ENCODE results near the gene RNF225. TPM values are rescaled to one million over a fixed set of nuclear protein-coding genes. Genes with fewer than 3 reads are reported as not detected.
A peak's percentile ranks its signal among the peaks of the same experiment; 100 is the strongest.

RNF225 gene
- total and polyA plus RNA-seq, 9 of the 15 experiments (the other 6 are each of a cell fraction or from before 2014, with no cell fraction given): 0.33 TPM; not detected in 8

DNA sequence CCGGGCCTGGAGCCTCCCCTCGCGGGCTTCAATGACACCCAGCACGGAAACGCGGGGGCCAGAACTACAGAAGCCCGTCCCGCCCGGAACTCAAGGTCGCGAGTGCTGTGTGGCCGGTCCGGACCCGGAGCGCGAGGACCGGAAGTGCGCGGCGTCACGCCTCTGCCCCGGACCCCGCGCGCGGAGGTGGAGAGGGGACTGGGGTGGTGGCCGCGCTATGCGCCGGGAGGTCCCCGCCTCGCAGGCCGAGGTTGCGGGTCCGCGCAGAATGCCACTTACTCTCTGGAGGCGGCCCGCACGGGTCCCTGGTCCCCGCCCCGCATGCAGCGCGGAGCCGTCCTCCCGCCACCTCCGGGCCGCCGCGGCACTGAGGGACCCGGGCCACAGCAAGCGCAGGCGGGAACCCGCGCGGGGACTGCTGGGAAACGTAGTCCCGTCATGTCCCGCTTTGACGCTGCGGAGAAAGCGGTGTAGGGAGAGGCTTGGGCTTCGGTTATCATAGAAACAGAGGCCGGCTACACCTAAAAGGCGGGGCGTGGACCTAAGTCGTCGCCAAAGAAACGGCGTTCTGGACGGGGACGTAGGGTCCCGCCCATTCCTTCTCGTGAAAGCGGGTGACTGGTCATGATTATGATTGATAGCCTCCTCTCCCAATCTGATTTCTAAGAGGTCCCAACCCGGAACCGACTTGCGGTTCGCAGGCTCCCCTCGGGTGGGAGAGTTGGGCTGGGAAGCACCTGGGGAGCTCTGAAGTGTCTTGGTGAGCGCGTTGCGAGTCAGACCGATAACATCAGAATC lies 14.6 kb upstream of the RNF225 start, which contains the start of gene ZNF837 (continued):
- peak in 1 of 2 experiments; percentile 35; a peak in 2 of 4 replicates for TF ChIP-seq TEAD1 (CRISPR knock-in tag; IDR thresholded peaks at IDR 0.05)
- no peak for TF ChIP-seq MAFK (IDR thresholded peaks at IDR 0.05; ENCODE audit: low read length)
- no peak for TF ChIP-seq ZNF717 (CRISPR knock-in tag; IDR thresholded peaks at IDR 0.05)
- peak; percentile 100 for TF ChIP-seq RFX1 (IDR thresholded peaks at IDR 0.05)
- TF ChIP-seq, protein P1, sequence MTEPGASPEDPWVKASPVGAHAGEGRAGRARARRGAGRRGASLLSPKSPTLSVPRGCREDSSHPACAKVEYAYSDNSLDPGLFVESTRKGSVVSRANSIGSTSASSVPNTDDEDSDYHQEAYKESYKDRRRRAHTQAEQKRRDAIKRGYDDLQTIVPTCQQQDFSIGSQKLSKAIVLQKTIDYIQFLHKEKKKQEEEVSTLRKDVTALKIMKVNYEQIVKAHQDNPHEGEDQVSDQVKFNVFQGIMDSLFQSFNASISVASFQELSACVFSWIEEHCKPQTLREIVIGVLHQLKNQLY (CRISPR knock-in tag; conservative IDR thresholded peaks at IDR 0.05): no peak
- no peak for TF ChIP-seq ZNF785 (CRISPR knock-in tag; IDR thresholded peaks at IDR 0.05)
- no peak for TF ChIP-seq RBM15 (IDR thresholded peaks at IDR 0.05; ENCODE audit: insufficient read depth, low read length)
- TF ChIP-seq ZFP30 (CRISPR knock-in tag; IDR thresholded peaks at IDR 0.05; ENCODE audit: borderline replicate concordance): peak; percentile 15; the same call in 1 of the 2 replicates
- no peak for TF ChIP-seq BDP1 (IDR thresholded peaks at IDR 0.05; ENCODE audit: insufficient read depth, insufficient read length)
- TF ChIP-seq CTBP1 (IDR thresholded peaks at IDR 0.05; ENCODE audit: borderline replicate concordance): peak; percentile 91
- TF ChIP-seq, protein P2, sequence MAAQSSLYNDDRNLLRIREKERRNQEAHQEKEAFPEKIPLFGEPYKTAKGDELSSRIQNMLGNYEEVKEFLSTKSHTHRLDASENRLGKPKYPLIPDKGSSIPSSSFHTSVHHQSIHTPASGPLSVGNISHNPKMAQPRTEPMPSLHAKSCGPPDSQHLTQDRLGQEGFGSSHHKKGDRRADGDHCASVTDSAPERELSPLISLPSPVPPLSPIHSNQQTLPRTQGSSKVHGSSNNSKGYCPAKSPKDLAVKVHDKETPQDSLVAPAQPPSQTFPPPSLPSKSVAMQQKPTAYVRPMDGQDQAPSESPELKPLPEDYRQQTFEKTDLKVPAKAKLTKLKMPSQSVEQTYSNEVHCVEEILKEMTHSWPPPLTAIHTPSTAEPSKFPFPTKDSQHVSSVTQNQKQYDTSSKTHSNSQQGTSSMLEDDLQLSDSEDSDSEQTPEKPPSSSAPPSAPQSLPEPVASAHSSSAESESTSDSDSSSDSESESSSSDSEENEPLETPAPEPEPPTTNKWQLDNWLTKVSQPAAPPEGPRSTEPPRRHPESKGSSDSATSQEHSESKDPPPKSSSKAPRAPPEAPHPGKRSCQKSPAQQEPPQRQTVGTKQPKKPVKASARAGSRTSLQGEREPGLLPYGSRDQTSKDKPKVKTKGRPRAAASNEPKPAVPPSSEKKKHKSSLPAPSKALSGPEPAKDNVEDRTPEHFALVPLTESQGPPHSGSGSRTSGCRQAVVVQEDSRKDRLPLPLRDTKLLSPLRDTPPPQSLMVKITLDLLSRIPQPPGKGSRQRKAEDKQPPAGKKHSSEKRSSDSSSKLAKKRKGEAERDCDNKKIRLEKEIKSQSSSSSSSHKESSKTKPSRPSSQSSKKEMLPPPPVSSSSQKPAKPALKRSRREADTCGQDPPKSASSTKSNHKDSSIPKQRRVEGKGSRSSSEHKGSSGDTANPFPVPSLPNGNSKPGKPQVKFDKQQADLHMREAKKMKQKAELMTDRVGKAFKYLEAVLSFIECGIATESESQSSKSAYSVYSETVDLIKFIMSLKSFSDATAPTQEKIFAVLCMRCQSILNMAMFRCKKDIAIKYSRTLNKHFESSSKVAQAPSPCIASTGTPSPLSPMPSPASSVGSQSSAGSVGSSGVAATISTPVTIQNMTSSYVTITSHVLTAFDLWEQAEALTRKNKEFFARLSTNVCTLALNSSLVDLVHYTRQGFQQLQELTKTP (IDR thresholded peaks at IDR 0.05; ENCODE audit: low read depth in 1 of 2, partially characterized antibody in 2 of 2): peak in 1 of 2 experiments; percentile 58
- peak; percentile 93 for TF ChIP-seq PHF20 (IDR thresholded peaks at IDR 0.05; ENCODE audit: partially characterized antibody)
- TF ChIP-seq, protein P3, sequence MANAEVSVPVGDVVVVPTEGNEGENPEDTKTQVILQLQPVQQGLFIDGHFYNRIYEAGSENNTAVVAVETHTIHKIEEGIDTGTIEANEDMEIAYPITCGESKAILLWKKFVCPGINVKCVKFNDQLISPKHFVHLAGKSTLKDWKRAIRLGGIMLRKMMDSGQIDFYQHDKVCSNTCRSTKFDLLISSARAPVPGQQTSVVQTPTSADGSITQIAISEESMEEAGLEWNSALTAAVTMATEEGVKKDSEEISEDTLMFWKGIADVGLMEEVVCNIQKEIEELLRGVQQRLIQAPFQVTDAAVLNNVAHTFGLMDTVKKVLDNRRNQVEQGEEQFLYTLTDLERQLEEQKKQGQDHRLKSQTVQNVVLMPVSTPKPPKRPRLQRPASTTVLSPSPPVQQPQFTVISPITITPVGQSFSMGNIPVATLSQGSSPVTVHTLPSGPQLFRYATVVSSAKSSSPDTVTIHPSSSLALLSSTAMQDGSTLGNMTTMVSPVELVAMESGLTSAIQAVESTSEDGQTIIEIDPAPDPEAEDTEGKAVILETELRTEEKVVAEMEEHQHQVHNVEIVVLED (CRISPR knock-in tag; IDR thresholded peaks at IDR 0.05): peak; percentile 83
- TF ChIP-seq, protein P4, sequence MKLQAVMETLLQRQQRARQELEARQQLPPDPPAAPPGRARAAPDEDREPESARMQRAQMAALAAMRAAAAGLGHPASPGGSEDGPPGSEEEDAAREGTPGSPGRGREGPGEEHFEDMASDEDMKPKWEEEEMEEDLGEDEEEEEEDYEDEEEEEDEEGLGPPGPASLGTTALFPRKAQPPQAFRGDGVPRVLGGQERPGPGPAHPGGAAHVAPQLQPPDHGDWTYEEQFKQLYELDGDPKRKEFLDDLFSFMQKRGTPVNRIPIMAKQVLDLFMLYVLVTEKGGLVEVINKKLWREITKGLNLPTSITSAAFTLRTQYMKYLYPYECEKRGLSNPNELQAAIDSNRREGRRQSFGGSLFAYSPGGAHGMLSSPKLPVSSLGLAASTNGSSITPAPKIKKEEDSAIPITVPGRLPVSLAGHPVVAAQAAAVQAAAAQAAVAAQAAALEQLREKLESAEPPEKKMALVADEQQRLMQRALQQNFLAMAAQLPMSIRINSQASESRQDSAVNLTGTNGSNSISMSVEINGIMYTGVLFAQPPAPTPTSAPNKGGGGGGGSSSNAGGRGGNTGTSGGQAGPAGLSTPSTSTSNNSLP (IDR thresholded peaks at IDR 0.05; ENCODE audit: borderline replicate concordance, low read depth, low read length): no peak
- TF ChIP-seq ZNF589 (CRISPR knock-in tag; IDR thresholded peaks at IDR 0.05; ENCODE audit: low read depth): peak; percentile 25; the same call in 1 of the 2 replicates
- TF ChIP-seq ZBED1 (IDR thresholded peaks at IDR 0.05): 0 out of 2 replicates have a peak, but pooled peaks have one; percentile 53
- peak; percentile 79 for TF ChIP-seq POLR2H (tag; IDR thresholded peaks at IDR 0.05; ENCODE audit: low read depth)
- peak; percentile 56; the same call in 1 of the 2 replicates for TF ChIP-seq TARDBP (IDR thresholded peaks at IDR 0.05)
- peak; percentile 83 for TF ChIP-seq SMAD4 (CRISPR knock-in tag; conservative IDR thresholded peaks at IDR 0.05)
- no peak for TF ChIP-seq NCOA6 (IDR thresholded peaks at IDR 0.05)
